GM23248 (cell line): ENCODE measurements around the gene CCL18. TPM values are rescaled to one million over a fixed set of nuclear protein-coding genes. Genes with fewer than 3 reads are reported as not detected.
A peak's percentile ranks its signal among the peaks of the same experiment; 100 is the strongest.
"Not testable (repeated sequence)": the region's sequence is repeated elsewhere in the genome, so short reads cannot be mapped to it uniquely, and the experiment has no call there.

ENCODE experiments used
- DNase-seq: peaks from one replicate; pipeline ENCODE4 v3.0.0-alpha.2; 2015
- H2AFZ ChIP-seq: fragments of 200-600 bp; sonication (generic); 2 replicates; pipeline ENCODE4 v1.6.1; 2016; ENCODE audit warnings: antibody characterized with exemption
- H3F3A ChIP-seq: fragments of 200-600 bp; sonication (generic); 2 replicates; pipeline ENCODE4 v1.6.1; 2016; ENCODE audit warnings: mild to moderate bottlenecking, antibody characterized with exemption, mixed run types; ENCODE audit not compliant: insufficient read depth
- H3K27ac ChIP-seq: fragments of 200-600 bp; sonication (generic); 2 replicates; pipeline ENCODE4 v1.5.1; 2016; ENCODE audit warnings: mild to moderate bottlenecking
- H3K27me3 ChIP-seq: fragments of 200-600 bp; sonication (generic); replicated peaks from 2 replicates; pipeline ENCODE4 v1.6.1; 2016; ENCODE audit warnings: mild to moderate bottlenecking; ENCODE audit not compliant: insufficient read depth
- H3K36me3 ChIP-seq: fragments of 200-600 bp; sonication (generic); 2 replicates; pipeline ENCODE4 v1.6.1; 2016; ENCODE audit warnings: low read depth, mild to moderate bottlenecking
- H3K4me1 ChIP-seq: fragments of 200-600 bp; sonication (generic); 2 replicates; pipeline ENCODE4 v1.6.1; 2016; ENCODE audit warnings: mild to moderate bottlenecking; ENCODE audit not compliant: insufficient read depth
- H3K4me2 ChIP-seq: fragments of 200-600 bp; sonication (generic); one replicate; pipeline ENCODE4 v1.6.1; 2016; ENCODE audit warnings: mild to moderate bottlenecking; ENCODE audit not compliant: unreplicated experiment
- H3K4me3 ChIP-seq: fragments of 200-600 bp; sonication (generic); 2 replicates; pipeline ENCODE4 v1.5.1; 2016; ENCODE audit warnings: mild to moderate bottlenecking
- H3K79me2 ChIP-seq: fragments of 200-600 bp; sonication (generic); 2 replicates; pipeline ENCODE4 v1.6.1; 2016; ENCODE audit warnings: mild to moderate bottlenecking; ENCODE audit not compliant: insufficient read depth
- H3K9ac ChIP-seq: fragments of 200-600 bp; sonication (generic); 2 replicates; pipeline ENCODE4 v1.6.1; 2016; ENCODE audit warnings: mild to moderate bottlenecking
- H3K9me2 ChIP-seq: fragments of 200-600 bp; sonication (generic); 2 replicates; pipeline ENCODE4 v1.6.1; 2016; ENCODE audit warnings: mixed run types, mild to moderate bottlenecking, moderate library complexity; ENCODE audit not compliant: insufficient read depth
- H3K9me3 ChIP-seq: fragments of 200-600 bp; sonication (generic); one replicate; pipeline ENCODE4 v1.6.1; 2017; ENCODE audit warnings: low read depth
- H4K20me1 ChIP-seq: fragments of 200-600 bp; sonication (generic); 2 replicates; pipeline ENCODE4 v1.6.0; 2016; ENCODE audit not compliant: insufficient read depth
- EZH2 ChIP-seq: fragments of 200-600 bp; sonication (generic); IDR thresholded peaks from 2 replicates; pipeline ENCODE4 v1.6.1; 2018; ENCODE audit warnings: antibody characterized with exemption, mild to moderate bottlenecking; ENCODE audit not compliant: insufficient read depth, poor library complexity, severe bottlenecking
- EZH2phosphoT487 ChIP-seq: fragments of 200-600 bp; sonication (generic); IDR thresholded peaks from 2 replicates; pipeline ENCODE4 v1.6.1; 2018; ENCODE audit warnings: antibody characterized with exemption, moderate library complexity, mild to moderate bottlenecking, low read depth; ENCODE audit not compliant: insufficient read depth
- WGBS, 2 experiments: methylation state at CpG; one replicate each; pipeline ENCODE4 v1.1.6; 2015 to 2017; ENCODE audit warnings: low lambda C conversion rate in 2 of 2, low coverage in 1 of 2; ENCODE audit errors: missing lambda C conversion rate in 2 of 2; 5-methylcytosine and 5-hydroxymethylcytosine counted together
- in situ Hi-C: fragments of 300-500 bp; cut with MboI; formaldehyde crosslinking; loops from 2 replicates; pipeline ENCODE4 v1.15.0; 2020
- polyA plus RNA-seq: library from polyadenylated mRNA; unstranded; fragments of >200 nt; fragmentation: Nextera tagmentation; extraction: Ambion mirVana; gene quantifications from 2 replicates; pipeline ENCODE4 v1.2.1, GENCODE V29; 2016
- total RNA-seq: library from RNA; depleted of rRNA; stranded (reverse); fragments of >200 nt; shearing (Covaris generic); gene quantifications from 2 replicates; pipeline ENCODE4 v1.2.3, GENCODE V29; 2014

The CCL18 gene
- total and polyA plus RNA-seq, 2 experiments from 2014 or later: not detected

- Histone ChIP-seq H4K20me1 (no peaks in the 10 kb centered on the region), H3K4me3 (no peak overlapping the region), H3K4me1 (no peaks in the 10 kb centered on the region), H3K27me3 (no peaks in the 10 kb centered on the region; the same call in 1 of the 2 replicates), H3K4me2 (no peak overlapping the region), H3K36me3 (no peaks in the 10 kb centered on the region), H3K9ac (no peak overlapping the region), H3K9me2 (no peaks in the 10 kb centered on the region; the same call in 1 of the 2 replicates), H3F3A (no peaks in the 10 kb centered on the region), H3K9me3 (no peaks in the 10 kb centered on the region), H3K27ac (no peak overlapping the region), H3K79me2 (no peaks in the 10 kb centered on the region), H2AFZ (no peak overlapping the region)
- DNase-seq: no peak
- WGBS, 2 experiments: 49% methylated on average over 13 to 14 of the region's 14 CpGs
- in situ Hi-C loops: no loop called here
- TF ChIP-seq EZH2phosphoT487 (no peak), EZH2 (no peak)
These were observed 24.7 kb downstream of the CCL18 start for GRCh38 chr17:36088670-36089338.

GRCh38 chr17:36089339-36089865 is 25.3 kb downstream of the CCL18 start:
- Histone ChIP-seq H4K20me1 (no peaks in the 10 kb centered on the region), H3K4me1 (no peaks in the 10 kb centered on the region), H3K4me2 (no peak overlapping the region), H3K9me3 (no peaks in the 10 kb centered on the region), H3K9me2 (no peaks in the 10 kb centered on the region; the same call in 1 of the 2 replicates), H2AFZ (no peak overlapping the region), H3K9ac (no peak overlapping the region), H3K4me3 (no peak overlapping the region), H3K27ac (no peak overlapping the region), H3F3A (no peaks in the 10 kb centered on the region), H3K36me3 (no peaks in the 10 kb centered on the region), H3K27me3 (no peaks in the 10 kb centered on the region; the same call in 1 of the 2 replicates), H3K79me2 (no peaks in the 10 kb centered on the region)
- TF ChIP-seq EZH2 (no peak), EZH2phosphoT487 (no peak)
- DNase-seq: no peak
- in situ Hi-C loops: no loop called here
- 21 to 22% methylated on average over 4 of the region's 4 CpGs for WGBS, 2 experiments

- H3F3A ChIP-seq: no peaks in the 10 kb centered on the region
- no peaks in the 10 kb centered on the region for H4K20me1 ChIP-seq
- no peak within 1 kb of the TSS for H3K4me3 ChIP-seq
- no peaks in the 10 kb centered on the region; the same call in 1 of the 2 replicates for H3K9me2 ChIP-seq
- TF ChIP-seq EZH2phosphoT487: no peak
- no peak for TF ChIP-seq EZH2
- WGBS, 2 experiments: 25 to 28% methylated on average over 9 of the region's 9 CpGs
- no peak within 1 kb of the TSS for H3K4me2 ChIP-seq
- no peak within 1 kb of the TSS for H3K9ac ChIP-seq
- H3K27ac ChIP-seq: no peak within 1 kb of the TSS
- DNase-seq: peak; percentile 6
- no peaks in the 10 kb centered on the region for H3K79me2 ChIP-seq
- no peaks in the 10 kb centered on the region for H3K36me3 ChIP-seq
- H3K9me3 ChIP-seq: no peaks in the 10 kb centered on the region
- no peaks in the 10 kb centered on the region; the same call in 1 of the 2 replicates for H3K27me3 ChIP-seq
- H3K4me1 ChIP-seq: no peaks in the 10 kb centered on the region
- no peak within 1 kb of the TSS for H2AFZ ChIP-seq
- in situ Hi-C loops: no loop called here
These were observed 26.1 kb downstream of the CCL18 start, which contains the start of gene CCL3 for GRCh38 chr17:36089888-36090836. Gene CCL3 (minus strand): TSS chr17:36090143. CDS start chr17:36090058, 85 bp downstream.

- H3K79me2 ChIP-seq: no peaks in the 10 kb centered on the region
- no peaks in the 10 kb centered on the region; the same call in 1 of the 2 replicates for H3K27me3 ChIP-seq
- no peak overlapping the region for H3K9ac ChIP-seq
- H2AFZ ChIP-seq: no peak overlapping the region
- H3K27ac ChIP-seq: no peak overlapping the region
- no peaks in the 10 kb centered on the region for H4K20me1 ChIP-seq
- in situ Hi-C loops: no loop called here
- no peaks in the 10 kb centered on the region for H3K9me3 ChIP-seq
- WGBS, 2 experiments: 27 to 41% methylated on average over 4 of the region's 4 CpGs
- no peaks in the 10 kb centered on the region for H3K4me1 ChIP-seq
- no peaks in the 10 kb centered on the region for H3K36me3 ChIP-seq
- H3F3A ChIP-seq: no peaks in the 10 kb centered on the region
- H3K9me2 ChIP-seq: no peaks in the 10 kb centered on the region; the same call in 1 of the 2 replicates
- no peak for DNase-seq
- TF ChIP-seq EZH2phosphoT487 (no peak), EZH2 (no peak)
- no peak overlapping the region for H3K4me2 ChIP-seq
- H3K4me3 ChIP-seq: no peak overlapping the region
These were observed 28.2 kb downstream of the CCL18 start for GRCh38 chr17:36092230-36092629.

- H3K9me3 ChIP-seq, in situ Hi-C loops, H3K4me1 ChIP-seq, H3K9me2 ChIP-seq, H3K4me3 ChIP-seq, H3K9ac ChIP-seq, H2AFZ ChIP-seq, DNase-seq, H4K20me1 ChIP-seq, H3F3A ChIP-seq, H3K27me3 ChIP-seq, H3K4me2 ChIP-seq, H3K36me3 ChIP-seq, H3K79me2 ChIP-seq, H3K27ac ChIP-seq: not testable (repeated sequence)
- WGBS, 2 experiments: 53 to 60% methylated on average over 6 of the region's 6 CpGs
These were observed 28.6 kb downstream of the CCL18 start for GRCh38 chr17:36092715-36093114.
